ENCODE data around the gene TGIF2. TPM values are rescaled to one million over a fixed set of nuclear protein-coding genes. Genes with fewer than 3 reads are reported as not detected.
"Not testable (repeated sequence)": the region's sequence is repeated elsewhere in the genome, so short reads cannot be mapped to it uniquely, and the experiment has no call there.

The TGIF2 gene
- total and polyA plus RNA-seq, 11 donors, result 2.1 to 14.9 (median 7.9) TPM

DNA sequence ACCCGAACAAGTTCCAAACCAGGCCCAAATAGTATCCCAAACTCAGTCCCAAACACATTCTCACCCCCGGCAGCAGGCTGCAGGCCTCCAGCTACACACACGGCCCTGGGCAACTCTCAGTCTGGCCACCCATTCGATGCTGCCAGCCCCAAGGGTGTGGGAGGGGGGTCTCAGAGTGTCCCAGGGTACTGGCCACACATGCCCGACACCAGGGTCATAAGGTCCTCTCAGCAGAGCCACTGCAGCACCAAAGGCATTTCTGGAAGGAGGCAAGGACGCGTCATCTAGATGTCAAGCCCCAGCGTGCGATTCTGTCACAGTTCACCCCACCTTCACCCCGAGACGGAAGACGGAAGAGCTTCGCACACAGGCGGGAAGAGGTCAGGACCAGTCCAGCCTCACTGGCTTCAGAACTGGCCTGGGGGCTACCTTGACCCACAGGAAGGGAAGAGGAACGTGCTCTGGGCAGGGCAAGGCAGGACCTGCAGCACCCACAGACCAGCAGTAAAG lies 22.6 kb upstream of the TGIF2 start:
- Histone ChIP-seq H3K4me1 (peaks cover 0 to 45% (median 5%) of the 10 kb centered on the region in 12 donors), H3K4me3 (no peak overlapping the region), H3K9me3 (no peaks in the 10 kb centered on the region), H3K27me3 (no peaks in the 10 kb centered on the region), H3K36me3 (peaks cover 0 to 40% (median 37%) of the 10 kb centered on the region in 9 donors), H3K27ac (peak overlapping the region in 10 of 12 donors; percentile 9 to 75 (median 48))
- intact Hi-C loops (cut with DNase I), result loop anchor here in 5 of 10 donors (5.0 to 10.0 kb wide), 3 partner anchors 51 to 334 kb away; partner anchors contain the start of gene NDRG3 (in 2 of the 5)
- 39 to 51% (median 41%) methylated on average over 13 to 15 of the region's 15 CpGs for WGBS, 4 donors
- DNase-seq, result no peak
- peak; percentile 32 to 43 (median 37) for ATAC-seq
- TF ChIP-seq POLR2A (IDR thresholded peaks at IDR 0.05), result no peak
- TF ChIP-seq, protein P1, sequence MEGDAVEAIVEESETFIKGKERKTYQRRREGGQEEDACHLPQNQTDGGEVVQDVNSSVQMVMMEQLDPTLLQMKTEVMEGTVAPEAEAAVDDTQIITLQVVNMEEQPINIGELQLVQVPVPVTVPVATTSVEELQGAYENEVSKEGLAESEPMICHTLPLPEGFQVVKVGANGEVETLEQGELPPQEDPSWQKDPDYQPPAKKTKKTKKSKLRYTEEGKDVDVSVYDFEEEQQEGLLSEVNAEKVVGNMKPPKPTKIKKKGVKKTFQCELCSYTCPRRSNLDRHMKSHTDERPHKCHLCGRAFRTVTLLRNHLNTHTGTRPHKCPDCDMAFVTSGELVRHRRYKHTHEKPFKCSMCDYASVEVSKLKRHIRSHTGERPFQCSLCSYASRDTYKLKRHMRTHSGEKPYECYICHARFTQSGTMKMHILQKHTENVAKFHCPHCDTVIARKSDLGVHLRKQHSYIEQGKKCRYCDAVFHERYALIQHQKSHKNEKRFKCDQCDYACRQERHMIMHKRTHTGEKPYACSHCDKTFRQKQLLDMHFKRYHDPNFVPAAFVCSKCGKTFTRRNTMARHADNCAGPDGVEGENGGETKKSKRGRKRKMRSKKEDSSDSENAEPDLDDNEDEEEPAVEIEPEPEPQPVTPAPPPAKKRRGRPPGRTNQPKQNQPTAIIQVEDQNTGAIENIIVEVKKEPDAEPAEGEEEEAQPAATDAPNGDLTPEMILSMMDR (IDR thresholded peaks at IDR 0.05), result no peak

DNA sequence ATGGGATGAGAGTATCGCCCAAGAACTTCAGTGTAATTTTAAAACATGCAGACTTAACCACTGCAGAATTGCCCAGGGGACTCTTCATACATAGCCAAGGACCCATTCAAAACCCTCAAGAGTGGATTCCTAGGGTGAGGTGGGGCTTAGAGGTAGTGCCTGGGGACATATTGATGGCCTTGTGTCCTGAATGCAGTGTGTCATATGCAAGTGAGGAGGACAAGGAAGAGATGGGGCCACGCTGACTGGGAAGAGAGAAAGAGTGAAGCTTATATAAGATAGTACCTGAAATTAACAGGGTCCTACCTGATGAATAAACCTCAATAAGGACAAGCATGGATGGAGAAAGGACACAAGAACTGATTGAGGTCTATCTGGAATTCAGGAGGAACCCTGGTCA lies 18.1 kb upstream of the TGIF2 start:
- H3K4me1 ChIP-seq, result peaks cover 0 to 15% (median 4%) of the 10 kb centered on the region in 12 donors
- no peaks in the 10 kb centered on the region for H3K27me3 ChIP-seq
- no peak overlapping the region for H3K27ac ChIP-seq
- H3K9me3 ChIP-seq, result no peaks in the 10 kb centered on the region
- ATAC-seq (no peak), DNase-seq (no peak)
- WGBS, 4 donors, result 93 to 100% (median 96%) methylated on average over 2 of the region's 2 CpGs
- TF ChIP-seq, protein P1 (IDR thresholded peaks at IDR 0.05), result no peak
- no peak for TF ChIP-seq POLR2A (IDR thresholded peaks at IDR 0.05)
- intact Hi-C loops (cut with DNase I), result loop anchor here in 8 of 10 donors (5.0 to 10.0 kb wide), 4 partner anchors 37 to 332 kb away; partner anchors contain the start of gene NDRG3 (in 2 of the 8)
- H3K36me3 ChIP-seq, result no peaks in the 10 kb centered on the region
- no peak overlapping the region for H3K4me3 ChIP-seq

DNA sequence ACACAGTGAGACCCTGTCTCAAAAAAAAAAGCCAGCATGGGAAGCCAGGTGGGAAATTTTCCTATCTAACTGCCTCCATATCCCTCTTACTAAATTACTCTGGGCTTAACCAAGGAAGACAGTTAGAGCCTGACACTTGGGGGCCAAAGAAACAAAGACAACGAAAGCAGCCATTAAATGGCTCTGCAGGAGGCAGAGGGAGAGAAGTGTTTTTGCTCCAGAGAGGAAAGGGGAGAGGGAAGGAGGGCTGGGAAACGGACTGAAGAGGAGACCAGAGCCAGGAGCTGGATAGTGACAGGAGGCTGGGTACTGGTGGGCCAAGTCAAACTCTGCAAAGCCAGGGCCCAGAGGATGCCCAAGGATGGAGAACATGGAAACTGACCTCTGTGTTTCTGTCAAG lies 10.7 kb upstream of the TGIF2 start:
- no peaks in the 10 kb centered on the region for H3K27me3 ChIP-seq
- no peak overlapping the region for H3K27ac ChIP-seq
- H3K9me3 ChIP-seq, result peaks cover 0 to 12% (median 5%) of the 10 kb centered on the region in 12 donors
- intact Hi-C loops (cut with DNase I), result no loop called here
- no peaks in the 10 kb centered on the region for H3K36me3 ChIP-seq
- no peaks in the 10 kb centered on the region for H3K4me1 ChIP-seq
- no peak for DNase-seq
- WGBS, 4 donors, result 76 to 84% (median 82%) methylated on average over 2 of the region's 2 CpGs
- no peak overlapping the region for H3K4me3 ChIP-seq
- ATAC-seq, result no peak
- TF ChIP-seq, protein P1 (IDR thresholded peaks at IDR 0.05), result no peak
- TF ChIP-seq POLR2A (IDR thresholded peaks at IDR 0.05), result no peak

DNA sequence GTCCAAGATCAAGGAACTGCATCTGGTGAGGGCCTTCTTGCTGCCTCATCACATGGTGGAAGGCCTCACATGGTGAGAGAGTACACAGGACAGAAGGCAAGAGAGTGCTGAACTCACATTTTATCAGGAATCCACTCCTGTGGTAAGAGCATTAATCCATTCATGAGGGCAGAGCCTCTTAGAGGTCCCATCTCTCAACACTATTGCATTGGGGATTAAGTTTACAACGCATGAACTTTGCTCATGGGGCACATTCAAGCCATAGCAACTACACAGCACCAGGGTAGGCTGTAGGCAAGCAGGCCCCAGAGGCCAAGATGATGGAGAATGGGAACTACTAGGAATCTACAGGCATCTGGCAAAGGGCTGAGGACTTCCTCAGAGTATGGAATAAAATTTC lies 10.0 kb upstream of the TGIF2 start:
- 90 to 94% (median 92%) methylated on average over 1 of the region's 1 CpG for WGBS, 4 donors

DNA sequence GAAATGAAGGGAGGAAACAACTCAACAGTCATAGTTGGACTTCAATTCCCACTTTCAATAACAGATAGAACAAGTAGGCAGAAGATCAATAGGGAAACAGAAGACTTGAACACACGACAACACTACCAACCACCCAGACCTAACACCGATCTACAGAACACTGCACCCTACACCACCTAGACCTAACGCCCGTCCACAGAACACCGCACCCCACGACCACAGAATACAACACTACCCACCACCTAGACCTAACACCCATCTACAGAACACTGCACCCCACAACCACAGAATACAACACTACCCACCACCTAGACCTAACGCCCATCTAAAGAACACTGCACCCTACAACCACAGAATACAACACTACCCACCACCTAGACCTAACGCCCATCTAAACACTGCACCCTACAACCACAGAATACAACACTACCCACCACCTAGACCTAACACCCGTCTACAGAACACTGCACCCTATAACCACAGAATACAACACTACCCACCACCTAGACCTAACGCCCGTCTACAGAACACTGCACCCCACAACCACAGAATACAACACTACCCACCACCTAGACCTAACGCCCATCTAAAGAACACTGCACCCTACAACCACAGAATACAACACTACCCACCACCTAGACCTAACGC lies 9.2 kb upstream of the TGIF2 start:
- peaks cover 0 to 12% (median 5%) of the 10 kb centered on the region in 12 donors for H3K9me3 ChIP-seq
- ATAC-seq; H3K27me3 ChIP-seq; DNase-seq; intact Hi-C loops (cut with DNase I); H3K36me3 ChIP-seq; H3K27ac ChIP-seq; H3K4me3 ChIP-seq; H3K4me1 ChIP-seq: not testable (repeated sequence)
- WGBS, 4 donors, result 94 to 95% (median 95%) methylated on average over 13 of the region's 13 CpGs

More for the DNA sequence above, 10.0 kb upstream of the TGIF2 start:
- Histone ChIP-seq H3K4me3 (no peak overlapping the region), H3K27me3 (no peaks in the 10 kb centered on the region), H3K9me3 (peaks cover 0 to 12% (median 5%) of the 10 kb centered on the region in 12 donors), H3K27ac (no peak overlapping the region), H3K4me1 (no peaks in the 10 kb centered on the region), H3K36me3 (no peaks in the 10 kb centered on the region)
- no peak for ATAC-seq
- no peak for TF ChIP-seq POLR2A (IDR thresholded peaks at IDR 0.05)
- TF ChIP-seq, protein P1 (IDR thresholded peaks at IDR 0.05), result no peak
- DNase-seq, result no peak
- intact Hi-C loops (cut with DNase I), result no loop called here

DNA sequence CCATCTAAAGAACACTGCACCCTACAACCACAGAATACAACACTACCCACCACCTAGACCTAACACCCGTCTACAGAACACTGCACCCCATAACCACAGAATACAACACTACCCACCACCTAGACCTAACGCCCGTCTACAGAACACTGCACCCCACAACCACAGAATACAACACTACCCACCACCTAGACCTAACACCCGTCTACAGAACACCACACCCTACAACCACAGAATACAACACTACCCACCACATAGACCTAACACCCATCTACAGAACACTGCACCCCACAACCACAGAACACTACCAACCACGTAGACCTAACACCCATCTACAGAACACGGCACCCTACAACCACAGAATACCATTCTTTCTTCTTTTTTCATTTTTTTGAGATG lies 8.7 kb upstream of the TGIF2 start:
- ATAC-seq; H3K27ac ChIP-seq; H3K4me3 ChIP-seq; H3K27me3 ChIP-seq; intact Hi-C loops (cut with DNase I); H3K36me3 ChIP-seq; H3K4me1 ChIP-seq; DNase-seq: not testable (repeated sequence)
- WGBS, 4 donors, result 96 to 97% (median 96%) methylated on average over 6 of the region's 6 CpGs
- H3K9me3 ChIP-seq, result peaks cover 0 to 12% (median 5%) of the 10 kb centered on the region in 12 donors

Measured in heart left ventricle (tissue), 16 donors.